Epidermal melanocyte (primary cell): ENCODE results near the gene CD99.

Experiments used
- DNase-seq: peaks from one replicate; pipeline ENCODE4 v3.0.0; 2011; ENCODE audit warnings: low spot score; ENCODE audit not compliant: insufficient read length

Gene CD99

GRCh38 chrX:2697741-2698299, 6.7 kb downstream of the CD99 start:
- no peak for DNase-seq

- no peak for DNase-seq
These were observed 7.5 kb downstream of the CD99 start for GRCh38 chrX:2698604-2699003.

- DNase-seq: no peak
These were observed 8.9 kb downstream of the CD99 start for GRCh38 chrX:2699959-2700358.

- no peak for DNase-seq
These were observed 9.6 kb downstream of the CD99 start for GRCh38 chrX:2700405-2701320.

- DNase-seq: no peak
These were observed 10.5 kb downstream of the CD99 start for GRCh38 chrX:2701600-2701999.

GRCh38 chrX:2703991-2704369, 12.9 kb downstream of the CD99 start:
- DNase-seq: no peak

- no peak for DNase-seq
These were observed 14.1 kb downstream of the CD99 start for GRCh38 chrX:2705046-2705832.

- DNase-seq: peak; percentile 73
These were observed 16.3 kb downstream of the CD99 start for GRCh38 chrX:2707334-2707760.

- no peak for DNase-seq
These were observed 16.9 kb downstream of the CD99 start for GRCh38 chrX:2708021-2708420.

GRCh38 chrX:2708592-2709188, 17.6 kb downstream of the CD99 start:
- DNase-seq: no peak

- DNase-seq: no peak
These were observed 18.5 kb downstream of the CD99 start for GRCh38 chrX:2709556-2709955.

- no peak for DNase-seq
These were observed 19.1 kb downstream of the CD99 start for GRCh38 chrX:2710041-2710840.

- no peak for DNase-seq
These were observed 20.3 kb downstream of the CD99 start for GRCh38 chrX:2711441-2711840.

GRCh38 chrX:2712428-2712827, 21.3 kb downstream of the CD99 start:
- DNase-seq: no peak

GRCh38 chrX:2712890-2713840, 22.1 kb downstream of the CD99 start:
- no peak for DNase-seq

GRCh38 chrX:2714551-2714950, 23.5 kb downstream of the CD99 start:
- DNase-seq: no peak

GRCh38 chrX:2715066-2715600, 24.0 kb downstream of the CD99 start:
- no peak for DNase-seq

GRCh38 chrX:2717312-2717711, 26.2 kb downstream of the CD99 start:
- DNase-seq: no peak

GRCh38 chrX:2718821-2719220, 27.7 kb downstream of the CD99 start:
- DNase-seq: no peak
